Caco-2 (cell line): ENCODE measurements around the gene TNRC6B. TPM values are rescaled to one million over a fixed set of nuclear protein-coding genes. Genes with fewer than 3 reads are reported as not detected.
"Not testable (repeated sequence)": the region's sequence is repeated elsewhere in the genome, so short reads cannot be mapped to it uniquely, and the experiment has no call there.

Experiments used
- BruUV-seq: library from RNA; stranded (reverse); fragments of 400-500 nt; replicated peaks from 2 replicates; lab custom pipeline; 2021; lab: Mats Ljungman, UMichigan
- CTCF ChIA-PET: fragments of 300-600 bp; sonication (Branson Sonifier 250); formaldehyde crosslinking; loops from one replicate; lab custom pipeline; 2022; ENCODE audit warnings: antibody characterized with exemption; lab: Charles Lee
- POLR2A ChIA-PET: fragments of 300-600 bp; sonication (Branson Sonifier 250); formaldehyde crosslinking; loops from one replicate; lab custom pipeline; 2022; ENCODE audit warnings: antibody characterized with exemption; lab: Charles Lee
- DNase-seq, 2 experiments: peaks; one replicate each; pipeline versions ENCODE4 v3.0.0 to v3.0.0-alpha.2; 2020 to 2022
- H3K27me3 ChIP-seq: replicated peaks from 2 replicates; pipeline ENCODE4 v1.6.0; 2011; ENCODE audit warnings: low read length; ENCODE audit not compliant: control insufficient read depth, insufficient read depth
- H3K36me3 ChIP-seq: 2 replicates; pipeline ENCODE4 v1.5.1; 2011; ENCODE audit warnings: low read length; ENCODE audit not compliant: control insufficient read depth, insufficient read depth
- H3K4me1 ChIP-seq: fragments of 250-450 bp; sonication (Bioruptor Pico); 2 replicates; pipeline ENCODE4 v1.5.1; 2020; ENCODE audit warnings: mild to moderate bottlenecking
- H3K4me3 ChIP-seq: 2 replicates; pipeline ENCODE4 v1.5.1; 2011; ENCODE audit warnings: low read depth, mild to moderate bottlenecking, control low read depth, low read length
- H3K9me3 ChIP-seq: fragments of 250-450 bp; sonication (Bioruptor Pico); 2 replicates; pipeline ENCODE4 v1.5.1; 2020; ENCODE audit warnings: mild to moderate bottlenecking, moderate library complexity
- H3K27ac Mint-ChIP-seq: one replicate; pipeline ENCODE4 v1.8.0; 2022; ENCODE audit warnings: mixed read lengths; ENCODE audit not compliant: unreplicated experiment
- H3K27me3 Mint-ChIP-seq: one replicate; pipeline ENCODE4 v1.8.0; 2022; ENCODE audit warnings: mixed read lengths; ENCODE audit not compliant: insufficient read depth, unreplicated experiment
- H3K36me3 Mint-ChIP-seq: one replicate; pipeline ENCODE4 v1.8.0; 2022; ENCODE audit warnings: mild to moderate bottlenecking, mixed read lengths; ENCODE audit not compliant: insufficient read depth, unreplicated experiment
- H3K4me1 Mint-ChIP-seq: one replicate; pipeline ENCODE4 v1.8.0; 2022; ENCODE audit warnings: low read depth, mixed read lengths; ENCODE audit not compliant: unreplicated experiment
- H3K4me3 Mint-ChIP-seq: one replicate; pipeline ENCODE4 v1.8.0; 2022; ENCODE audit warnings: mild to moderate bottlenecking, moderate library complexity, mixed read lengths; ENCODE audit not compliant: unreplicated experiment
- H3K9me3 Mint-ChIP-seq: one replicate; pipeline ENCODE4 v1.8.0; 2022; ENCODE audit warnings: mixed read lengths; ENCODE audit not compliant: unreplicated experiment
- intact Hi-C: fragments of 100-400 bp; cut with micrococcal nuclease; formaldehyde crosslinking; loops from one replicate; pipeline ENCODE4 v1.10.0; 2022; ENCODE audit not compliant: unreplicated experiment
- total RNA-seq: library from RNA; stranded (reverse); gene quantifications from 2 replicates; pipeline ENCODE4 v1.2.3, GENCODE V29; 2022
- TF ChIP-seq, protein P1 (sequence below), 2 experiments: fragments of 200-600 bp in 1 of 2; IDR thresholded peaks; 1 replicate in 1 of 2; 2 replicates in 1 of 2; pipeline versions ENCODE4 v1.5.1 to v1.8.0; 2011 to 2022; ENCODE audit warnings: antibody characterized with exemption in 1 of 2, control low read depth in 1 of 2, inconsistent platforms in 1 of 2, low read depth in 1 of 2, low read length in 1 of 2, mild to moderate bottlenecking in 1 of 2, moderate library complexity in 1 of 2; ENCODE audit not compliant: insufficient read depth in 1 of 2, severe bottlenecking in 1 of 2, unreplicated experiment in 1 of 2

Gene TNRC6B
- total RNA-seq, 1 experiment from 2014 or later: 23.5 TPM

DNA sequence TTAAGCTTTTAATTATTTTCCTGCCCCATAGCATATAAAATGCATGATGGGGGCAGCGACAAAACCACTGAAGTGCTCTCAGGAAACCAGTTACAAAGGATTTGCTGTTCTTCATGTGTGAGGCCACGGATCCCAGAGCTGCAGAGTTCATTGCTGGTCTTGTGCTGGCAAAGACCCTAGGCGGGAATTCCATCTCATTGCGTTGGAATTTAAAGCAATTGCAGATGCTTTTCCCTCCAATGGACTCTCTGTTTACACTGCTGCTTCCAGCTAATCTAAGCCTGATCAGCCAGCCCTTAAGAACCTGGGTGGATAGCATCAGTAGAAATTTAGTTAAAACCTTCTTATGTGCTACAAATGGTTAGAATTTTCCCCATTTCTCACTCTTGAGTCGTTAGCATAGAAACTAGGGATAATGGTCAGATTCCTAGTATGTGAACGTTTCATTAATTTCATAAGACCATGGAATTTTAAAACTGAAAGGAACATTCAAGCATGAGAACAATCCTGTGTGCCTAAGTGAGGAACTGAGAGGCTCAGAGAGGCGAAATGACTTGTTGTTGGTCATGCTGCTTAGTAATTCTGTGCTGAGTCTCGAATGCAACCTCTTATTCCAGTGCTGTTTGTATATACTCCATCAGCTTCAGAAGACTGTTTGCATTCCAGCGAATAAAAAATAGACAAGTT, 132.5 kb downstream of the TNRC6B start:
- H3K36me3 ChIP-seq: peaks cover 2% of the 10 kb centered on the region; the same call in 1 of the 2 replicates
- no peak for DNase-seq

DNA sequence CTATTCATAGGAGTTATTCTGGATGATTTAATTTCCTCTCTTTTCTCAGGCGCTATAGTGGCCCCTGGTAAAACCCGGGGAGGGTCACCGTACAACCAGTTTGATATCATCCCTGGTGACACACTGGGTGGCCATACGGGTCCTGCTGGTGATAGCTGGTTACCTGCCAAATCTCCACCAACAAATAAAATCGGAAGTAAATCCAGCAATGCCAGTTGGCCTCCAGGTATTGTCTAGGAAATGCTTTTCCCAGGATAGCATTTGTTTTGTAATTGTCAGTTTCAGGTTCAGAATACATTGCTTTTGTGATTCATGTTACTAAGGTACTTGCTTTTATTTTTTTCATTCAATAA, 133.0 kb downstream of the TNRC6B start:
- Histone ChIP-seq H3K27me3 (no peaks in the 10 kb centered on the region), H3K4me3 (no peak overlapping the region), H3K4me1 (no peaks in the 10 kb centered on the region), H3K9me3 (no peaks in the 10 kb centered on the region), H3K36me3 (peaks cover 2% of the 10 kb centered on the region; the same call in 1 of the 2 replicates)
- no peak overlapping the region for H3K27ac Mint-ChIP-seq
- ChIA-PET CTCF (no interaction called here), POLR2A (no interaction called here)
- no peaks in the 10 kb centered on the region for H3K4me1 Mint-ChIP-seq
- no TSS peak for BruUV-seq
- H3K9me3 Mint-ChIP-seq: no peaks in the 10 kb centered on the region
- H3K36me3 Mint-ChIP-seq: peaks cover 41% of the 10 kb centered on the region
- no peaks in the 10 kb centered on the region for H3K27me3 Mint-ChIP-seq
- TF ChIP-seq, protein P1, sequence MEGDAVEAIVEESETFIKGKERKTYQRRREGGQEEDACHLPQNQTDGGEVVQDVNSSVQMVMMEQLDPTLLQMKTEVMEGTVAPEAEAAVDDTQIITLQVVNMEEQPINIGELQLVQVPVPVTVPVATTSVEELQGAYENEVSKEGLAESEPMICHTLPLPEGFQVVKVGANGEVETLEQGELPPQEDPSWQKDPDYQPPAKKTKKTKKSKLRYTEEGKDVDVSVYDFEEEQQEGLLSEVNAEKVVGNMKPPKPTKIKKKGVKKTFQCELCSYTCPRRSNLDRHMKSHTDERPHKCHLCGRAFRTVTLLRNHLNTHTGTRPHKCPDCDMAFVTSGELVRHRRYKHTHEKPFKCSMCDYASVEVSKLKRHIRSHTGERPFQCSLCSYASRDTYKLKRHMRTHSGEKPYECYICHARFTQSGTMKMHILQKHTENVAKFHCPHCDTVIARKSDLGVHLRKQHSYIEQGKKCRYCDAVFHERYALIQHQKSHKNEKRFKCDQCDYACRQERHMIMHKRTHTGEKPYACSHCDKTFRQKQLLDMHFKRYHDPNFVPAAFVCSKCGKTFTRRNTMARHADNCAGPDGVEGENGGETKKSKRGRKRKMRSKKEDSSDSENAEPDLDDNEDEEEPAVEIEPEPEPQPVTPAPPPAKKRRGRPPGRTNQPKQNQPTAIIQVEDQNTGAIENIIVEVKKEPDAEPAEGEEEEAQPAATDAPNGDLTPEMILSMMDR (IDR thresholded peaks at IDR 0.05; ENCODE audit: insufficient read depth in 1 of 2, low read depth in 1 of 2, low read length in 1 of 2, severe bottlenecking in 1 of 2, unreplicated experiment in 1 of 2): no peak
- intact Hi-C loops: no loop called here
- no peak overlapping the region for H3K4me3 Mint-ChIP-seq
- DNase-seq: no peak

More for the DNA sequence above, 132.5 kb downstream of the TNRC6B start:
- Histone ChIP-seq H3K4me3 (no peak overlapping the region), H3K4me1 (no peaks in the 10 kb centered on the region), H3K9me3 (no peaks in the 10 kb centered on the region), H3K27me3 (no peaks in the 10 kb centered on the region)
- TF ChIP-seq, protein P1 (IDR thresholded peaks at IDR 0.05; ENCODE audit: insufficient read depth in 1 of 2, low read depth in 1 of 2, low read length in 1 of 2, severe bottlenecking in 1 of 2, unreplicated experiment in 1 of 2): no peak
- BruUV-seq: no TSS peak
- ChIA-PET CTCF (no interaction called here), POLR2A (interaction anchor here (0.6 kb wide), 1 partner anchor 16 kb away, joined by 3 read pairs; no protein-coding TSS in a partner anchor)
- Mint-ChIP-seq H3K4me1 (no peaks in the 10 kb centered on the region), H3K27me3 (no peaks in the 10 kb centered on the region), H3K27ac (no peak overlapping the region), H3K4me3 (no peak overlapping the region), H3K36me3 (peaks cover 39% of the 10 kb centered on the region), H3K9me3 (no peaks in the 10 kb centered on the region)
- intact Hi-C loops: no loop called here

DNA sequence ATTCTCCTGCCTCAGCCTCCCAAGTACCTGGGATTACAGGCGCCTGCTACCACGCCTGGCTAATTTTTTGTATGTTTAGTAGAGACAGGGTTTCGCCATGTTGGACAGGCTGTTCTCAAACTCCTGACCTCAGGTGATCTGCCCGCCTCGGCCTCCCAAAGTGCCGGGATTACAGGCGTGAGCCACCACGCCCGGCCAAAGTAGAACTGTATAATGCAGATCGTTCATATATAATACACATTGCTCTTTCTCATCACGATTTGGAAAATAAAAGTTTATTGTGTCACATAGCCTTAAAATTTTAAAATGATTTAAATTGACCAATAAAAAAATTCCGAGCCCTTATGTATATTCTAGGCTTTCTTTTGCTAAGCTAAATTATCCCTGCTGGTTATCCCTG, 133.9 kb downstream of the TNRC6B start:
- POLR2A ChIA-PET, DNase-seq, H3K4me3 Mint-ChIP-seq, BruUV-seq, H3K4me3 ChIP-seq, H3K27ac Mint-ChIP-seq, H3K27me3 Mint-ChIP-seq, H3K9me3 Mint-ChIP-seq, H3K9me3 ChIP-seq, CTCF ChIA-PET, H3K27me3 ChIP-seq, H3K4me1 Mint-ChIP-seq, intact Hi-C loops, H3K4me1 ChIP-seq, H3K36me3 ChIP-seq: not testable (repeated sequence)
- peaks cover 47% of the 10 kb centered on the region for H3K36me3 Mint-ChIP-seq
